Suprapubic skin (tissue), 4 donors: ENCODE results near the gene CFAP74.

Source experiments
- POLR2A ChIP-seq, 2 donors: fragments of 450-650 bp; IDR thresholded peaks; one replicate each; pipeline ENCODE4 v1.6.1; 2017; ENCODE audit warnings: antibody characterized with exemption in 2 of 2, mild to moderate bottlenecking in 2 of 2, moderate library complexity in 2 of 2
- POLR2AphosphoS5 ChIP-seq, 3 donors: sonication (generic); formaldehyde crosslinking; IDR thresholded peaks; one replicate each; pipeline ENCODE4 v1.6.1; 2017; ENCODE audit warnings: antibody characterized with exemption in 3 of 3
- TF ChIP-seq, protein P1 (sequence below), 2 donors: fragments of 200-600 bp in 1 of 2; fragments of 450-650 bp in 1 of 2; sonication (generic) in 1 of 2; IDR thresholded peaks; one replicate each; pipeline ENCODE4 v1.5.1; 2016 to 2019; ENCODE audit warnings: antibody characterized with exemption in 2 of 2, mild to moderate bottlenecking in 1 of 2, moderate library complexity in 1 of 2

DNA sequence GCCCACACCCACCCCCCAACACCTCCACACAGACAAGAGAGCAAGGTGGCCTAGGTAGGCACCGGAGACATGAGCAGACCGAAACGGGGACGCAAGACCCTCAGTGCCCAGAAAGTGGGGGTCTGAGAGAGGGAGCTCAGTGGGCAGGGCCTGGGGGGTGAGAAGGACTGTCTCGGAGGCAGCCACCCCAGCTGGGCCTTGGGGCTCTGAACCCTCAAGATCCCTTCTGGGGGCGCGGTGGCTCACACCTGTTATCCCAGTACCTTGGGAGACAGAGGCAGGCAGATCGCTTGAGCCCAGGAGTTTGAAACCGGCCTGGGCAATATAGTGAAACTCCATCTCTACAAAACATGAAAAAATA lies 103.6 kb downstream of the CFAP74 start:
- no peak for TF ChIP-seq POLR2AphosphoS5 (IDR thresholded peaks at IDR 0.05)
- TF ChIP-seq, protein P1, sequence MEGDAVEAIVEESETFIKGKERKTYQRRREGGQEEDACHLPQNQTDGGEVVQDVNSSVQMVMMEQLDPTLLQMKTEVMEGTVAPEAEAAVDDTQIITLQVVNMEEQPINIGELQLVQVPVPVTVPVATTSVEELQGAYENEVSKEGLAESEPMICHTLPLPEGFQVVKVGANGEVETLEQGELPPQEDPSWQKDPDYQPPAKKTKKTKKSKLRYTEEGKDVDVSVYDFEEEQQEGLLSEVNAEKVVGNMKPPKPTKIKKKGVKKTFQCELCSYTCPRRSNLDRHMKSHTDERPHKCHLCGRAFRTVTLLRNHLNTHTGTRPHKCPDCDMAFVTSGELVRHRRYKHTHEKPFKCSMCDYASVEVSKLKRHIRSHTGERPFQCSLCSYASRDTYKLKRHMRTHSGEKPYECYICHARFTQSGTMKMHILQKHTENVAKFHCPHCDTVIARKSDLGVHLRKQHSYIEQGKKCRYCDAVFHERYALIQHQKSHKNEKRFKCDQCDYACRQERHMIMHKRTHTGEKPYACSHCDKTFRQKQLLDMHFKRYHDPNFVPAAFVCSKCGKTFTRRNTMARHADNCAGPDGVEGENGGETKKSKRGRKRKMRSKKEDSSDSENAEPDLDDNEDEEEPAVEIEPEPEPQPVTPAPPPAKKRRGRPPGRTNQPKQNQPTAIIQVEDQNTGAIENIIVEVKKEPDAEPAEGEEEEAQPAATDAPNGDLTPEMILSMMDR (IDR thresholded peaks at IDR 0.05) = no peak
- no peak for TF ChIP-seq POLR2A (IDR thresholded peaks at IDR 0.05)
